Activated T-cell treated with anti-CD3 and anti-CD28 coated beads, Interleukin-2, amount 50 U/mL, for 24 hours (primary cell): Measurements from ENCODE around the gene NFIX.
"Not testable (repeated sequence)": the region's sequence is repeated elsewhere in the genome, so short reads cannot be mapped to it uniquely, and the experiment has no call there.

Experiments
- DNase-seq: peaks from one replicate; pipeline ENCODE4 v3.0.0-alpha.2; 2020
- H3K27ac Mint-ChIP-seq: 2 replicates; pipeline ENCODE4 v1.8.0; 2020; ENCODE audit warnings: mild to moderate bottlenecking, mixed read lengths
- H3K27me3 Mint-ChIP-seq: 2 replicates; pipeline ENCODE4 v1.8.0; 2020; ENCODE audit warnings: mixed read lengths
- H3K36me3 Mint-ChIP-seq: 2 replicates; pipeline ENCODE4 v1.8.0; 2020; ENCODE audit warnings: low read depth, mixed read lengths
- H3K4me1 Mint-ChIP-seq: 2 replicates; pipeline ENCODE4 v1.8.0; 2020; ENCODE audit warnings: low read depth, mixed read lengths
- H3K4me3 Mint-ChIP-seq: 2 replicates; pipeline ENCODE4 v1.8.0; 2020; ENCODE audit warnings: mild to moderate bottlenecking, moderate library complexity, mixed read lengths
- H3K9me3 Mint-ChIP-seq: 2 replicates; pipeline ENCODE4 v1.8.0; 2020; ENCODE audit warnings: mixed read lengths

The NFIX gene

DNA sequence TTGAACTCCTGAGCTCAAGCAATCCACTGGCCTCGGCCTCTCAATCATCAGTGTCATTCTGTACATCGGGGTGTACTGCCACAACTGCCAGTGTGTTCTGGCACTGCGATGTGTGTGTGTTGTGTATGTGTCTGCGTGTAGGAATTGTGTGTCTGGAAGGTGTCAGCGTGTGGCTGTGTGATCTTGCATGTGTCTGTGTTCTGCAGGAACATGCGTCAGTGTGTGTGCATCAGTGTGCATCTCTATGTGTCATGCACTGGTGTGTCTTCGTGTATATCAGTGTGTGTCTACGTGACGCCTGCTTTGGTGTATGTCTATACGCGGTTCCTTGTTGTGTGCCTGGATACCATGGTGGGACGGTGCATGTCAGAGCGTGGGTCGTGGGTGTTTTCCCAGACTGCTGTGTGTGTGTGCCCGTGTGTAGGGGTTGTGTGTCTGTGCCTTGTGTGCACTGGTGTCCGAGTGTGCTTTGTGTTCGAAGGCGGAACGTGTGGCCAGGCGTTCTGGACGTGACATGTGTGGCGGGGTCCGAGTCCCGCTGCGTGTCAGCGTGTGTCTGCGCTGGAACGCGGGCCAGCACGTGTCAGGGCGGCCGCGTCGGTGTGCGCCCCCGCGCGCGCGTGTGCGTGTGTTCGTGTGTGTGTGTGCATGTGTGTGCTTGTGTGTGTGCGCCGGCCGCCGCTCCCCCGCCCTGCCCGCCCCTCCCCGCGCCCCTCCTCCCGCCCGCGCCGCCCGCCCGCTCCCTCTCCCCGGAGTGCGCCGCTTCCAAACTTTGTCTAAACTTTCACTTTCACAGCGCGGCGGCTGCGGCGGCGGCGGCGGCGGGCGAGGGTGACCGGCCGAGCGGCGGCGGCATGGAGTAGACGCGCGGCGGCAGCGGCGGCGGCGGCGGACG lies at the start of gene NFIX:
NFIX (plus strand) TSS at position 775 of the 895 bp plus-strand sequence. CDS start 363 bp downstream, outside the sequence.
- Mint-ChIP-seq H3K27ac (peak within 1 kb of the TSS; percentile 81), H3K36me3 (peaks cover 2% of the 10 kb centered on the region), H3K9me3 (no peaks in the 10 kb centered on the region), H3K4me3 (peak within 1 kb of the TSS; percentile 78), H3K27me3 (peaks cover 16% of the 10 kb centered on the region), H3K4me1 (peaks cover 11% of the 10 kb centered on the region)
- DNase-seq = peak; percentile 75

DNA sequence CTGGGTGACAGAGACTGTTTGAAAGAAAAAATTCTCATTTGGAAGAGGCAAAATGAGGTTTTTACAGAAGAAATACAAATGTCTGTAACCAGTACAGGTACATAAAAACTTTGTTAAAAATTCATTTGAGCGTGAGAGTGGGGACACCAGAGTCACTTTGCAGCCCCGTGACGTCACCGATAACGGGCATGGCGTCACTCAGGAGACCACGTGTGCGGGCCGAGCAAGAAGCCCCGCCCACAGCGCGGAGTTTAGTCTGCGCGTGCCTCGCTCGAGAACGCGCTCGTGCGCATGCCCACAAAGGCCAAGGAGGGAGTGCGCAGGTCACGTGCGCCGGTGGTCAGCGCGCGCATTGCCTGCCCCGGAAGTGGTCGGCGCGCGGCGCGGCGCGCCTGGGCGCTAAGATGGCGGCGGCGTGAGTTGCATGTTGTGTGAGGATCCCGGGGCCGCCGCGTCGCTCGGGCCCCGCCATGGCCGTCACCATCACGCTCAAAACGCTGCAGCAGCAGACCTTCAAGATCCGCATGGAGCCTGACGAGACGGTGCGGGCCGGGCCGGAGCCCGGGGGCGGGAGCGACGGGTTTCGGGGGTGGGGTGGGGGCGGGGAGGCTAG lies 49.7 kb upstream of the NFIX start, which contains the start of gene RAD23A:
RAD23A (plus strand) TSS at position 384 of the 613 bp plus-strand sequence; CDS start at position 471, 87 bp downstream.
- peak within 1 kb of the TSS; percentile 98 for H3K27ac Mint-ChIP-seq

DNA sequence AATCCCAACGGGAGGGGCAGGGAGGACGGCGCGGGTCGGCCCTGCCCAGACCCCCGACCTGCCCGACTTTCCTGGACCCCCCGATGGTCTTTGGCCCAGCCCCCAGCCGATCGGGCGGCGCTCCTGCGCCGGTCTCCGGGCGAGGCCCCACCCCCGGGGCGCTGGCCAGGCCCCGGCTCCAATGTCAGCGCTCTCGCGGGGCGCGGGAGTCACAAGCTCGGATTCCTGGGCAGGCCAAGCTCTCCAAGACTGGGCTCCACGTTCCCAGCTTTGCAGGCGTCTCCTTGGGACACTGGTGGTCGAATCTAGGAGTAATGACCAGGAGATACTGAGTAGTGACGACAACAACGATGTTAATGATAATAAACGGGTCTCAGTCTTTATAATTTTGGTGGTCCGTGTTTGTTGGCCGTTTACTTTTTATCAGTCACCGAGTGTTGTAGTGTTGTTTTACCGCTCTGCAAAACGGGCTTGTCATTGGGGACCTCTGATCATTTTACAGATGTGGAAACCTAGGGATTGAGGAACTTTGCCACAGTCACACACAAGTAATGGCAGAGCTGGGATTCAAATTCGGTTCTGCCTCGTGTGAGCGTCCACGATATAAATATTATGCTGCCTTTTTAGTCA lies 49.1 kb upstream of the NFIX start:
- peak overlapping the region; percentile 92 for H3K4me3 Mint-ChIP-seq
- H3K9me3 Mint-ChIP-seq = no peaks in the 10 kb centered on the region
- peaks cover 97% of the 10 kb centered on the region for H3K36me3 Mint-ChIP-seq

More for the DNA sequence above, 49.7 kb upstream of the NFIX start, which contains the start of gene RAD23A:
- H3K9me3 Mint-ChIP-seq = no peaks in the 10 kb centered on the region
- H3K4me3 Mint-ChIP-seq = peak within 1 kb of the TSS; percentile 92
- peaks cover 97% of the 10 kb centered on the region for H3K36me3 Mint-ChIP-seq
- peaks cover 73% of the 10 kb centered on the region for H3K4me1 Mint-ChIP-seq
- no peaks in the 10 kb centered on the region for H3K27me3 Mint-ChIP-seq
- peak; percentile 99 for DNase-seq

DNA sequence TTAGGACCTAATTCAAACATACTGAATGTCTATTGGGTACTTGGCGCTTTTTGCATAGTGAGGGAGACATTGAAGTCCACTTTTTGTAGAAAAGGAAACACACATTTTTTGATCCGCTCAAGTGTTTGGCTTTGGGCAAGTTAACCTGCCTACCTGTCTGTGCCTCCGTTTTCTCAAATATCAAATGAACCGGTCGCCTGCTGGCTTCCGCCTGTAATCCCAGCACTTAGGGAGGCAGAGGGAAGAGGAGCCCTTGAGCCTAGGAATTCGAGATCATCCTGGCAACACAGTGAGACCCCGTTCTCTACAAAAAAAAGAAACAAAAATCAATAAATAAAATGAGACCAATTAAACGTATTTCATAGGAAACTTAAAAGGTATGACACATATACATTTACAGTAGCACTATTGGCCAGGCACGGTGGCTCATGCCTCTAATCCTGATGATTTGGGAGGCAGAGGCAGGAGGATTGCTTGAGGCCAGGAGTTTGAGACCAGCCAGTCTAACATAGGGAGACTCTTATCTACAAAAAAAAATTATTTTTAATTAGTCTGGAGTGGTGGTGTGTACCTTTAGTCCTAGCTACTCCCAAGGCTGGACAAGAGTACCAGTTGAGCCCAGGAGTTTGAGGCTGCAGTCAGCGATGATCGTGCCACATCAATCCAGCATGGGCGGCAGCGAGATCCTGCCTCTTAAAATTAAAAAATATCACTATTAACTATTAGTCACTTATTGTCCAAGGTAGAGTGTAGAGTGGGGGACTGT lies 48.4 kb upstream of the NFIX start:
- no peak for DNase-seq
- peaks cover 61% of the 10 kb centered on the region for H3K4me1 Mint-ChIP-seq

More for the DNA sequence above, 49.1 kb upstream of the NFIX start:
- peak; percentile 80 for DNase-seq
- Mint-ChIP-seq H3K27me3 (no peaks in the 10 kb centered on the region), H3K4me1 (peaks cover 67% of the 10 kb centered on the region), H3K27ac (peak overlapping the region; percentile 98)

DNA sequence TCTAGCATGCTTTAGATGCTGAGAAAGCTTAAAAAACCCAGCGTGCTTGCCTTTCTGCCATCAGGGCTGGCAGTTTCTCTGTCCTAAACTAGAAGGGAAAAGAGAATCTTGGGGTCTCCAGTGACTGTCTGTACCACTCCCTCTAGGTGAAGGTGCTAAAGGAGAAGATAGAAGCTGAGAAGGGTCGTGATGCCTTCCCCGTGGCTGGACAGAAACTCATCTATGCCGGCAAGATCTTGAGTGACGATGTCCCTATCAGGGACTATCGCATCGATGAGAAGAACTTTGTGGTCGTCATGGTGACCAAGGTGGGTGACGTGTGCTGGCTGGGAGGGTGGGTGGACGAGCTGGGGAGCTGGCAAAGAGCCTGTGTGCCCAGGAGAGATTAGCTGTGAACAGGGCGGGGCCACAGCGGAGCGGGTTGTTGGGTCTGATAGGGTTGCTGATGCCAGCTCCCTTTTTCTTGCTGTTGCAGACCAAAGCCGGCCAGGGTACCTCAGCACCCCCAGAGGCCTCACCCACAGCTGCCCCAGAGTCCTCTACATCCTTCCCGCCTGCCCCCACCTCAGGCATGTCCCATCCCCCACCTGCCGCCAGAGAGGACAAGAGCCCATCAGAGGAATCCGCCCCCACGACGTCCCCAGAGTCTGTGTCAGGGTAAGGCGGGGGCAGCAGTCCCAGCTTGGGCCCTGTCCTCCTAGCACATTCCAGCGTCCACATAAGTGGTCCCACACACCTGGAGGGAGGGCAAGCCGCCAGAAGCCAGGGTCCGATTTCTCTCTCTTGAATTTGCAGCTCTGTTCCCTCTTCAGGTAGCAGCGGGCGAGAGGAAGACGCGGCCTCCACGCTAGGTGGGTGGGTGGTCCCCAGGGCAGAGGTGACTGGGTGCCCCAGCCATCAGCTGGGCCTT lies 47.3 kb upstream of the NFIX start:
- Mint-ChIP-seq H3K36me3 (peaks cover 96% of the 10 kb centered on the region), H3K27ac (peak overlapping the region; percentile 98), H3K27me3 (no peaks in the 10 kb centered on the region), H3K4me1 (peaks cover 57% of the 10 kb centered on the region), H3K9me3 (no peaks in the 10 kb centered on the region), H3K4me3 (peak overlapping the region; percentile 92)
- peak; percentile 30 for DNase-seq

More for the DNA sequence above, 48.4 kb upstream of the NFIX start:
- Mint-ChIP-seq H3K9me3 (no peaks in the 10 kb centered on the region), H3K4me3 (peak overlapping the region; percentile 92), H3K36me3 (peaks cover 97% of the 10 kb centered on the region), H3K27me3 (no peaks in the 10 kb centered on the region), H3K27ac (peak overlapping the region; percentile 98)

DNA sequence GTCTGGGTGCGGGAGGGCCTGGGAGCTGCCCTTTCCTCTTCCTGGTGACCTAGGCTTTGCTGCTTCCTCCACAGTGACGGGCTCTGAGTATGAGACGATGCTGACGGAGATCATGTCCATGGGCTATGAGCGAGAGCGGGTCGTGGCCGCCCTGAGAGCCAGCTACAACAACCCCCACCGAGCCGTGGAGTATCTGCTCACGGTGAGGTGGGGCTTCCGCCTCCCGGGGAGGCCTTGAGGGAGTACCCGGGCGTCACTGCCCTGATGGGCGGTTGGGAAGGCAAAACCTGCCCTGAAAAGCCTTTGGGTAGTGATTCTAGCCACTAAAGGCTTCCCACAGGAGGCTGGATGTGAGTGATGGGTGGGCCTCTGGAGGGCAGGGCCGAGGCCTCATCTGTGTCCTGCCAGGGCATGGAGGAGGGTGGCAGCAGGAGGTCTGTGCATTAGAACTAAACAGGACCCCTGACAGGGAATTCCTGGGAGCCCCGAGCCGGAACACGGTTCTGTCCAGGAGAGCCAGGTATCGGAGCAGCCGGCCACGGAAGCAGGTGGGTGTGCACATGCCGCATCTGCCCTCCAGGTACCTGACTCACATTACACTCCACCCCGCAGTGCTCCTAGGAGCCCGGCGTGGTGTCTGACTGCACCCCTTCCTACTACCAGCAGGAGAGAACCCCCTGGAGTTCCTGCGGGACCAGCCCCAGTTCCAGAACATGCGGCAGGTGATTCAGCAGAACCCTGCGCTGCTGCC lies 46.5 kb upstream of the NFIX start:
- DNase-seq = no peak
- peak overlapping the region; percentile 92 for H3K4me3 Mint-ChIP-seq
- H3K9me3 Mint-ChIP-seq = no peaks in the 10 kb centered on the region
- peak overlapping the region; percentile 98 for H3K27ac Mint-ChIP-seq
- peaks cover 96% of the 10 kb centered on the region for H3K36me3 Mint-ChIP-seq
- no peaks in the 10 kb centered on the region for H3K27me3 Mint-ChIP-seq
- peaks cover 58% of the 10 kb centered on the region for H3K4me1 Mint-ChIP-seq

DNA sequence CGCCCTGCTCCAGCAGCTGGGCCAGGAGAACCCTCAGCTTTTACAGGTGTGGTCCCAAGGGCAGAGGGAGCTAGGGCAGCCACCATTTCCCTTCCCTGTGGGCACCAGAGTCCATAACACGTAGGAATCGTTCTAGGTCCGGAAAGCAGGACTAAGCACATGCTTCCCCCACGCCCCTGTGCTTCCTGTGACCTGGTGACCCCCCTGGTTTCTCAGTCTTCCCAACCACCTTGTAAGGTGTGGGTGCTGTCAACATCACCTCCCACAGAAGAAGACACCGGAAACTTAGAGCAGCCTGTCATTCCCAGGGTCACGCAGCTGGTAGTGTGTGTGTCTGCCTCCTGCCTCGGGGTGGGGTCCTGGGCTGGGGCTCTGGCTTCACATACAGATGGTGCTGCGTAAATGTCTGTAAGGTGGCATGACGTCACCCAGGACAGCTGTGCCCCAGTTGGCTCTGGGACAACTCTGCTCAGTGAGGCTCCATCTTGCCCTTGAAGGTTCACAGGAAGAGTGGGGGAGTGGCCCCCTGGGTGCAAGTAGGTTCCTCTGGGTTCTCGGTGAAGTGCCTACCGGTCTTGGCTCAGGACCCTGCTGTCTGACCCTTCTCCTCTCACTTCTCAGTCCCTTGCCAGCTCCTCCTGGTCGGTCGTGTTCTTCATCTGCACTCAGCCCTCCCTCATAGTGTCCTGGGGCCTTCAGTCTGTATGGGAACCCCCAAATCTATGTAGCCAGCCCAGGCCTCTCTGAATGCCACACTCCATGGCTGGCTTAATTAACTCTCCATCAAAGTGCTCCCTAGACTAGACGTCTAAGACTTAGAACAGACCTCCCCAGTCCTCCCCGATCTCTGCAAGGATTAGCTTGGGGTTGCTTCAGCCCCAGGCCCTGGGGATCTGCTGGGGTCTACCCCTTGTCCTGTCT lies 45.7 kb upstream of the NFIX start:
- Mint-ChIP-seq H3K27me3 (no peaks in the 10 kb centered on the region), H3K4me1 (peaks cover 58% of the 10 kb centered on the region), H3K4me3 (no peak overlapping the region), H3K27ac (peak overlapping the region; percentile 98), H3K36me3 (peaks cover 96% of the 10 kb centered on the region), H3K9me3 (no peaks in the 10 kb centered on the region)
- DNase-seq = no peak

DNA sequence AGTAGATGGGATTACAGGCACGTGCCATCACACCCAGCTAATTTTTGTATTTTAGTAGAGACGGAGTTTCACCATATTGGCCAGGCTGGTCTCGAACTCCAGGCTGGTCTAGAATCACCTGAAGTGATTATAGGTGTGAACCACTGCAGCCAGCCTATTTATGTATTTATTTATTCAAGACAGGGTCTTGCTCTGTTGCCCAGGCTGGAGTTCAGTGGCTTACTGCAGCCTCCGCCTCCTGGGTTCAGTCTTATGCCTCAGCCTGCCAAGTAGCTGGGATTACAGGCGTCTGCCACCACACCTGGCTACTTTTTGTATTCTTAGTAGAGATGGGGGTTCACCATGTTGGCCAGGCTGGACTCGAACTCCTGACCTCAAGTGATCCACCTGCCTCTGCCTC lies 43.2 kb upstream of the NFIX start:
- Mint-ChIP-seq H3K36me3 (peaks cover 96% of the 10 kb centered on the region), H3K4me1 (peaks cover 56% of the 10 kb centered on the region), H3K27ac (peak overlapping the region; percentile 92)

DNA sequence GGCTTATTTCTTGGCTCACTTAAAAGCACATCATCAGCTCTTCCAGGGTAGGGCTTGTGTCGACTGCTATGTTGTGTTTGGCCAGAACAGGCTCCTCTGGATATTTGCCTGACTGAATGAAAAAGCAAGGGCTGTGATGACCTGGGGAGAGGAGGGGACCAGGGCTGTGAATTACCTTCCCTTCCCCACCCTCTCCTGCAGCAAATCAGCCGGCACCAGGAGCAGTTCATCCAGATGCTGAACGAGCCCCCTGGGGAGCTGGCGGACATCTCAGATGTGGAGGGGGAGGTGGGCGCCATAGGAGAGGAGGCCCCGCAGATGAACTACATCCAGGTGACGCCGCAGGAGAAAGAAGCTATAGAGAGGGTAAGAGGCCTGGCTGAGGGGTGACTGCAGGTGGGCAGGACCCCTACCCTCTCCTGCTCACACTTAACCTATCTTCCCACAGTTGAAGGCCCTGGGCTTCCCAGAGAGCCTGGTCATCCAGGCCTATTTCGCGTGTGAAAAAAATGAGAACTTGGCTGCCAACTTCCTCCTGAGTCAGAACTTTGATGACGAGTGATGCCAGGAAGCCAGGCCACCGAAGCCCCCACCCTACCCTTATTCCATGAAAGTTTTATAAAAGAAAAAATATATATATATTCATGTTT lies 42.7 kb upstream of the NFIX start:
- Mint-ChIP-seq H3K36me3 (peaks cover 90% of the 10 kb centered on the region), H3K27ac (peak overlapping the region; percentile 92), H3K4me1 (peaks cover 53% of the 10 kb centered on the region), H3K27me3 (no peaks in the 10 kb centered on the region), H3K4me3 (no peak overlapping the region), H3K9me3 (no peaks in the 10 kb centered on the region)
- no peak for DNase-seq

More for the DNA sequence above, 43.2 kb upstream of the NFIX start:
- H3K4me3 Mint-ChIP-seq, DNase-seq, H3K27me3 Mint-ChIP-seq, H3K9me3 Mint-ChIP-seq: not testable (repeated sequence)

DNA sequence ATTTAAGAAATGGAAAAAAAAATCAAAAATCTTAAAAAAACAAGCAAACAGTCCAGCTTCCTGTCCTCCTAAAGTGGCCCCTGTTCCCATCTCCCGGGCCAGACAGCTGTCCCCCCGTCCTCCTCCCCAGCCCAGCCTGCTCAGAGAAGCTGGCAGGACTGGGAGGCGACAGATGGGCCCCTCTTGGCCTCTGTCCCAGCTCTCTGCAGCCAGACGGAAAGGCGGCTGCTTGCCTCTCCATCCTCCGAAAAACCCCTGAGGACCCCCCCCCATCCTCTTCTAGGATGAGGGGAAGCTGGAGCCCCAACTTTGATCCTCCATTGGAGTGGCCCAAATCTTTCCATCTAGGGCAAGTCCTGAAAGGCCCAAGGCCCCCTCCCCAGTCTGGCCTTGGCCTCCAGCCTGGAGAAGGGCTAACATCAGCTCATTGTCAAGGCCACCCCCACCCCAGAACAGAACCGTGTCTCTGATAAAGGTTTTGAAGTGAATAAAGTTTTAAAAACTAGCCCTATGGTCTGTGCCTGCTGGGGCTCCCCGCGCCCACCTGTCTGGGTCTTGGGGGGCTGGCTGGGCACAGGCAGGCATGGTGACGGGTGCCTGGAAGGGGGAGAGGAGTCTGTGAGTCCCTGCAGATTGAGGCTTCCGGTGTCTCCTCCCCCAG lies 42.0 kb upstream of the NFIX start:
- DNase-seq = no peak

More for the DNA sequence above, 42.0 kb upstream of the NFIX start:
- no peaks in the 10 kb centered on the region for H3K9me3 Mint-ChIP-seq
- no peaks in the 10 kb centered on the region for H3K27me3 Mint-ChIP-seq
- no peak overlapping the region for H3K4me3 Mint-ChIP-seq
- peaks cover 84% of the 10 kb centered on the region for H3K36me3 Mint-ChIP-seq
- peaks cover 48% of the 10 kb centered on the region for H3K4me1 Mint-ChIP-seq
- H3K27ac Mint-ChIP-seq = peak overlapping the region; percentile 92
